NCI-H1694 treated with DMSO at 0.1 percent for 48 hours (cell line): ENCODE results near the gene NBEA.
"Not testable (repeated sequence)": the region's sequence is repeated elsewhere in the genome, so short reads cannot be mapped to it uniquely, and the experiment has no call there.

Experiments
- DNase-seq: peaks from one replicate; lab custom pipeline; 2025; lab: John Stamatoyannopoulos, UW

NBEA gene

DNA sequence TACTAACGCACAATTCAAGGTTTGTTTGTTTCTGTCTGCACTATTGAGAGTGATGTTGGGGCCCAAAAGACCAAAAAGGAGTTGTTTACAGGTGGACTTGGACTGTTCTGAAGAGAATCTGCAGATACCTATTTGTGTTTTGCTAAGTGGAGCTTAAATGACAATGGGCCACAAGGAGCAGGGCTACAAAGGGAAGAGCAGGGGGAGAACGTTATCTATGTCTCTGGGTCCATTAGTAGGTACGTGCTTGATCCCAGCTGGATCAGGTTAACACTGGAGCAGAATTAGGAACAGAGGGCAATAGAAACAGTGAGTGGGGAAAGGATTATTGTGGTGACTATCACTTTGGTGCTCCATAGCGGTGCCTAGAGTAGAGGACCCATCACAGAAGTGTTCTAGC is 22.5 kb downstream of the NBEA start:
- DNase-seq = no peak

DNA sequence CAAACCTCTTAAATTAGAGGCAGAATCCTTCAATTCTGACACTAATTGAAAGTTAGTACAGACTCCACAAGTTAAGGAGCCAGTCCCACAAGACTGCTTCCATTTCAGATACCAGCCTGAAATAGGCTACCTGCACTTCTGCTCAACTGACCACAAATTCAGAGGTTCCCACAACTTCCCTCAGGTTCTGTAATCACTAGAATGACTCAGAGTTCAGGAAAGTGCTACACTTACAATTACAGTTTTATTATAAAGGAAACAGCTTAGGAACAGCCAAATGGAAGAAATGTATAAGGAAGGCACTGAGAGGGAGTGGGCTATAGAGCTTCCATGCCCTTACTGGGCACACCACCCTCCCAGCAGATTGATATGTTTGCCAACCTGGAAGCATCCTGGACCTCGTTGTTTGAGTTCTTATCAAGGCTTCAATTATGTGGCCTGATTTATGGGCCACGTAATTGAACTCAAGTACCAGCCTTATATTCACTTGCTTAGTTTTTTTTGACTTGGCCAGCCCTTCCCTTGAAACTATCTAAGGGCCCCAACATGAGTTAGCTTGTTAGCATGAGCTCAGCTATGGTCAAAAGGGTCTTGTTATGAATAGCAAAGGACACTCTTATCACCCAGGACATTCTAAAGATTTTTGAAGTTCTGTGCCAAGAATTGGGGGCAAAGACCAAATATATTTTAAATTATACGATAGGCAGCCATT is 25.9 kb downstream of the NBEA start:
- no peak for DNase-seq

DNA sequence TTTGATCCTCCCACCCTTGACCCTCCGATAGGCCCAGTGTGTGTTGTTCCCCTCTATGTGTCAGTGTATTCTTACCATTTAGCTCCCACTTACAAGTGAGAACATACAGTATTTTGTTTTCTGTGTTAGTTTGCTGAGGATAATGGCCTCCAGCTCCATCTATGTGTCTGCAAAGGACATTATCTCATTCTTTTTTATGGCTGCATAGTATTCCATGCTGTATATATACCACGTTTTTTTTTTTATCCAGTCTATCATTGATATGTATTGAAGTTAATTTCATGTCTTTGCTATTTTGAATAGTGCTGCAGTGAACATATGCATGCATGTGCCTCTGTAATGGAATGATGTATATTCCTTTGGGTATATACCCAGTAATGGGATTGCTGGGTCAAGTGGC is 27.5 kb downstream of the NBEA start:
- not testable (repeated sequence) for DNase-seq

DNA sequence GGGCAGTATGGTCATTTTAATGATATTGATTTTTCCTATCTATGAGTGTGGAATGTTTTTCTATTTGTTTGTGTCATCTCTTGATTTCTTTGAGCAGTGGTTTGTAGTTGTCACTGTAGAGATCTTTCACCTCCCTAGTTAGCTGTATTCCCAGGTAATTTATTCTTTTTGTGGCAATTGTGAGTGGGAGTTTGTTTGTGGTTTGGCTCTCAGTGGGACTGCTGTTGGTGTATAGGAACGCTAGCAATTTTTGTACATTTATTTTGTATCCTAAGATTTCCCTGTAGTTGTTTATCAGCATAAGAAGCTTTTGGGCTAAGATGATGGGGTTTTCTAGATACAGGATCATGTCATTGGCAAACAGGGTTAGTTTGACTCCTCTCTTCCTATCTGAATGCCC is 28.9 kb downstream of the NBEA start:
- no peak for DNase-seq

DNA sequence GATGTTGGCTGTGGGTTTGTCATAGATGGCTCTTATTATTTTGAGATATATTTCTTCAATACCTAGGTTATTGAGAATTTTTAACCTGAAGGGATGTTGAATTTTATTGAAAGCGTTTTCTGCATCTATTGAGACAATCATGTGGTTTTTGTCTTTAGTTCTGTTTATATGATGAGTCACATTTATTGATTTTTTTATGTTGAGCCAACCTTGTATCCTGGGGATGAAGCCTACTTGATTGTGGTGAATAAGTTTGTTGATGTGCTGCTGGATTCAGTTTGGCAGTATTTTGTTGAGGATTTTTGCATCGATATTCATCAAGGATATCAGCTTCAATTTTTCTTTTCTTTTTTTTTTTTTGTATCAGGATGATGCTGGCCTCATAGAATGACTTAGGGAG is 29.4 kb downstream of the NBEA start:
- DNase-seq = no peak

DNA sequence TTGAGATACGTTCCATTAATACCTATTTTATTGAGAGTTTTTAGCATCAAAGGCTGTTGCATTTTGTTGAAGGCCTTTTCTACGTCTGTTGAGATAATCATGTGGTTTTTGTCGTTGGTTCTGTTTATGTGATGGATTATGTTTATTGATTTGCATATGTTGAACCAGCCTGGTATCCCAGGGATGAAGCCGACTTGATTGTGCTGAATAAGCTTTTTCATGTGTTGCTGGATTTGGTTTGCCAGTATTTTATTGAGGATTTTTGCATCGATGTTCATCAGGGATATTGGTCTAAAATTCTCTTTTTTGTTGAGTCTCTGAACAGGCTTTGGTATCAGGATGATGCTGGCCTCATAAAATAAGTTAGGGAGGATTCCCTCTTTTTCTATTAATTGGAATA is 43.1 kb downstream of the NBEA start:
- not testable (repeated sequence) for DNase-seq

DNA sequence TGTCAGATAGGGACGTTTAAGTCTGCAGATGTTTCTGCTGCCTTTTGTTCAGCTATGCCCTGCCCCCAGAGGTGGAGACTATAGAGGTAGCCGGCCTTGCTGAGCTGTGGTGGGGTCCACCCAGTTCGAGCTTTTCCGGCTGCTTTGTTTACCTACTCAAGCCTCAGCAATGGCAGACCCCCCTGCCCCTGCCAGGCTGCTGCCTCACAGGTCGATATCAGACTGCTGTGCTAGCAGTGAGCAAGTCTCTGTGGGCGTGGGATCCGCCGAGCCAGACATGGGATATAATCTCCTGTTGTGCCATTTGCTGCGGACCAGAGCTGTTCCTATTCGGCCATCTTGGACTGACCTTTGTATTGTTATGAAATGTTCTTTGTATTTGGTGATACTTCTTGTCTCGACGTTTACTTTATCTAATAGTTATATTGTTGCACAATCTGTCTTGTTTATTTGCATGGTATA is 46.3 kb downstream of the NBEA start:
- DNase-seq = no peak

DNA sequence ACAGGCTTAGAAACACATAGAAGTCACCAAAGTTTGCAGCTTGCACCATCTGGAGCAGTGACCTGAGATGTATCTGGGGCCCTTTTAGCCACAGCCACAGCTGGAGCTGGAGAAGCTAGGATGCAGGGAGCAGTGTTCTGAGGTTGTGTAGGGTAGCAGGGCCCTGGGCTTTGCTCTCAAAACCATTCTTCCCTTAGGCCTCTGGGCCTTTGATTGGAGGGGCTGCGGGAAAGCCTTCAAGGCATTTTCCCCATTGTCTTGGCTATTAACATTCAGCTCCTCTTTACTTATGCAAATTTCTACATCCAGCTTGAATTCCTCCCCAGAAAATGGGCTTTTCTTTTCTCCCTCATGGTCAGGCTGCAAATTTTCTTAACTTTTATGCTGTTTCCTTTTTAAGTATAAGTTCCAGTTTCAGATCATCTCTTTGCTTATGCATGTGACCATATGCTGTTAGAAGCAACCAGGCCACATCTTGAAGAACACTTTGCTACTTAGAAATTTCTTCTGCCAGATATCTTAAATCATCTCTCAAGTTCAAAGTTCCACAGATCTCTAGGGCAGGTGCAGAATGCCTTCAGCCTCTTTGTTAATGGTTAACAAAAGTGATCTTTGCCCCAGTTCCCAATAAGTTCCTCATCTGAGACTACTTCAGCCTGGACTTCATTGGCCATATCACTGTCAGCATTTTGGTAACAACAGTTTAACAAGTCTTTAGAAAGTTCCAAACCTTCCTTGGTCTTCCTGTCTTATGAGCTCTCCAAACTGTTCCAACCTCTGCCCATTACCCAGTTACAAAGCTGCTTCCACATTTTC is 48.5 kb downstream of the NBEA start:
- DNase-seq = no peak

DNA sequence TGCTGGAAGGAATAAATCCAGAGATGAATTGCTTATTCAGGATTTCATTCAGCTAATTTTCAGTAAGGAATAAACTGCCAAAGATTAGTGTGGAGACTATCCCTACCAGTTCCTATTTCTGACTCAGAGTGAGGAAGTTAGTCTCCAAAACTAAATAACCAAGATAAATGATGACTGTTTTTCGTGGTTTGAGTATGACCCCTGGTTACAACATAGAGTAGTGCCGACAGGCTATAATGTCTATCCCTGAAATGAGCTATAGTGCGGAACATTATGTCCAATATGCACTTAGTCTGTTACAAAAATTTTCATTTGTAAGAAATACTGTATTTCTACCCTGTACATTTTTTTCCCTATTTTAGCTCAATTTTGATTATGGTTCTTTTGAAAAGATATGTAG is 51.4 kb downstream of the NBEA start:
- DNase-seq = no peak

DNA sequence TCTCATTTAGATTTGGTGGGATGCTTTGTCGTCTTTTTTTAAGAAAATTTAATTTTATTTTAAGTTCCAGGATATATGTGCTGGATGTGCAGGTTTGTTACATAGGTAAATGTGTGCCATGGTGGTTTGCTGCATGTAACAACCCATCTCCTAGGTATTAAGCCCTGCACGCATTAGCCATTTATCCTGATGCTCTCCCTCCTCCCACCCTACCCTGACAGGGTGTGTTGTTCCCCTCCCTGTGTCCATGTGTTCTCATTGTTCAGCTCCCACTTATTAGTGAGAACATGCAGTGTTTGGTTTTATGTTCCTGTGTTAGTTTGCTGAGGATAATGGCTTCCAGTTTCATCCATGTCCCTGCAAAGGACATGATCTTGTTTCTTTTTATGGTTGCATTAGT is 61.7 kb downstream of the NBEA start:
- not testable (repeated sequence) for DNase-seq

DNA sequence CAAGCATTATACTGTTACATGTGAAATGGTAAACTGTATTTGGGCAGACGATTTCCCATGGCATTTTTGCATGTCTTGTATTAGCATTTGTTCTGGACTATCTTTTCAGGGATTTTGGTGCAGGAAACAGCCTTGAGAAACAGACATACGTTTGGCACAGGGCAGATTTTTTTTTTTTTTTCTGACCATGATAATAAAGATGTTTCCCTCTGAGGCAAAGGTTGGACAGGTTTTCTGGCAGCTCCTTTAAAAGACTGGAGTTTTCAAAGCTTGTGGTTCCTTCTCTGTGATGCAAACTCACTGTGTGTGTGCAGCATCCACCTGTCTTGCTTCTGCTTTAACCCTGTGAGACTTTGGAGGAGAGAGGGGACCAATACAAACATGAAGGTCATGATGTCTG is 63.0 kb downstream of the NBEA start:
- DNase-seq = no peak

DNA sequence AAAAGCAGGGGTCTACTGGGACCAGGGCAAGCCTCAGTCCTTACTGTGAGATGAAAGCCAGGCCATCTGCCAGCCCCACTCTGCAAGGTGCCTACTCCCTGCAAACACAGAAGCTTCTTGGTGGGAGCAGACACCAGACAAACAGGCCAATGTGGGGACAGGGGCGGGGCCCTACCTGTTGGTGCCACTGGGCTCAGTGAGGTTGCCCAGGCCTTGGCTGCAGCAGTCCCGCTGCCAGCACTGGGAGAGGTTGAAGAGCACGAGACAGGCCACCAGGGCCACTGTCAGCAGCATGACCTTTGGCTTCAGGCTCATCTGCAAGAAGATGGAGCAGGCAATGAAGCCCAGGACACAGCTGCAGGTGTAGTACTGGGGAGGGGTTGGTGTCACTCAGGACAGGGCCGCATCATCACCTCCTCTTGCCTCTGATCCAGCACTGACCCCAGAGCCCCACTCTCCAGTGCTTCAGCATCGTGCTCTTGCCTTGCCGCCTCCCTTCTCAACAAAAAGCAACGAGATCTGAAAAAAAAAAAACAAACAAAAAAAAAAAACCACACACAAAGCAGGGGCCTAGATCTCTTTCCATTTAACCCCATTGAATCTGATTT is 72.6 kb downstream of the NBEA start:
- no peak for DNase-seq

DNA sequence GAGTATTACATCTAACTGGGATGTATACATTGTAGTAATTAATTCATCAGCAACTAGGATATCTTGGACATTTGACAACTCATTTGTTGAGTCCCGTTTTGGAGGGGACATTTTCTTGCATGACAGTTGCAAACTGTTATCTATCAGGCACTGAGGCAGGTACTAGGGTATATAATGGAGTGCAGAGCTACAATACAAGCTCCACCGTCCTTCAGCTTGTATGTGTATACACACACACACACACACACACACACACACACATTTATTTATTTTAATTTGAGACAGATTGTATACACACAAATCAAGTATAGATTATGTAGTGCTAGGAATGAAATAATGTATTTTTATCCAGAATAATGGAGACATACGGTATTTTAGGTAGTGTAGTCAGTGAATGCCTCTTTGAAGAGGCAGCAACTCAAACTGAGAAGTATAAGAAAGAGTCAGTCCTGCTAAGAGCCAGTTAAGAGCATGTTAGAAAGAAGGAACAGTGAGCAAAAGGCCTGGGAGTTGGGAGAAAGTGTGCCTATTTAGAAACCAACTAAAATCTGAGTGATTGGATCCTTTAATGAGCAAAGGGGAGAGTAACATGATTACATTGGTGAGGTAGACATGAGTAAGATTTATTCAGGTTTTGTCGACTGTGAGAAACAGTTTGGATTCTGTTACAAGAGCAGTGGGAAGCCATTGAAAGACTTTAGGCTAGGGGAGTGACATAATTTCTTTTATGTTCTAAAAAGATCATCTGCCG is 74.5 kb downstream of the NBEA start:
- DNase-seq = no peak

DNA sequence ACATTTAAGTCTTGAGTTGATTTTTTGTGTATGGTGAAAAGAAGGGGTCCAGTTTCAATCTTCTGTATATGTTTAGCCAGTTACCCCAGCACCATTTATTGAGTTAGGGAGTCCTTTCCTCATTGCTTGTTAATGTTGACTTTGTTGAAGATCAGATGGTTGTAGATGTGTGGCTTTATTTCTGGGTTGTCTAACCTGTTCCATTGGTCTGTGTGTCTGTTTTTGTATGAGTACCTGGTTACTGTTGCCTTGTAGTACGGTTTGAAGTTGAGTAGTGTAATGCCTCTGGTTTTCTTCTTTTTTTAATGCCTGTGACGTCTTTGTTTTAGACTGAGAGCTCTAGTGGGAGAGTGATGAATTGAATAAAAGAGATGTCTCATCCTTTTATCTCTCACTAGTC is 83.2 kb downstream of the NBEA start:
- DNase-seq = no peak

DNA sequence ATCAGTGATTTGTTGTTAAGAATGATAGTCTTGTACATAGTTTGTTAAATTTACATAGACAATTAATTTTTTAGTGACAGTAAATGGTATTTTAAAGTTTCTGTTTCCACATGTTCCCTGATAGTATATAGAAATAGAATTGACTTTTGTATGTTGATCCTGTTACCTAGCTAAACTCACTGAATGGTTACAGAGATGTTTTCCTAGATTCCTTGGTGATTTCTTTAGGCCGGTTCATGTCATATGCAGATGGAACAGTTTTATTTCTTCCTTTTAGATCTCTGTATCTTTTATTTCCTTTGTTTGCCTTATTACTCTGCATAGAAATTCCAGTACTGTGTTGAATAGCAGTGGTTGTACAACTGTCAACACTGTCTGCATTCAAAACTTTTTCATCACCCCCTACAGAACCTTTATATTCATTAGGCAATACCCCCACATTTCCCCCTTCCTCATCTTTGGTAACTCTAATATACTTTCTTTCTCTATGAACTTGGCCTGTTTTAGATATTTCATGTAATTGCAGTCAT is 86.3 kb downstream of the NBEA start:
- no peak for DNase-seq

DNA sequence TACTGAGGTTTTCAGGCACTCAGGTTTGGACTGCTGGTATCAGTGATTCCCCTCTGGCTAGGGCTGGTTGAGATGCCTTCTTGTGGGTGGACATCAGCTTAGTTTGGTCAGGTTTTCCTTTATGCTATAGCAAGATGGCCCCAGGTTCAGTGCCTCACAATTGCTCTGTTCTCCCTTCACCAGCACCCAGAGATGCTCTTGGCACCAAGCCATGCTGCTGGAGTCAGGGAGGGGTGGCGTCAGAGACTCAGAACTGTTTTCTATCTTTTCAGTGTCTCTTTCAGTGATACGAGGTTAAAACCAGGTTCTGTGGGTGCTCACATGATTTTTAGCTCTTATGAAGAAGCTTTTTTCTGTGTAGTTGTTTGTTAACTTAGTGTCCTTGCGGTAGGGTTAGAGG is 96.9 kb downstream of the NBEA start:
- DNase-seq = no peak

DNA sequence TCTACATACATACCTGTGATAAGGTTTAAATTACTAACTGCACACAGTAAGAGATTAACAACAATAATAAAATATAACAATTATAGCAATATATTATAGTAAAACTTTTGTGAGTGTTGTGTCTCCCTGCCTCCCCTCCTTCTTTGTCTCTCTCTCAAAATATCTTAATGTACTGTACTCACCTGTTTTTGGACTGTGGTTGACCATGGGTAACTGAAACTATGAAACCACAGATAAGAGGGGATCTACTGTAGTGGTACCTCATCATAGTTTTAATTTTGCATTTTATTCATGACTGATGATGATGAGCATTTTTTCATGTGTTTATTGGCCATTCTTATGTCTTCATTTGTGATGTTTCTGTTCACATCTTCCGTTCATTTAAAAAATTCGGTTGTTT is 104.5 kb downstream of the NBEA start:
- DNase-seq = no peak

DNA sequence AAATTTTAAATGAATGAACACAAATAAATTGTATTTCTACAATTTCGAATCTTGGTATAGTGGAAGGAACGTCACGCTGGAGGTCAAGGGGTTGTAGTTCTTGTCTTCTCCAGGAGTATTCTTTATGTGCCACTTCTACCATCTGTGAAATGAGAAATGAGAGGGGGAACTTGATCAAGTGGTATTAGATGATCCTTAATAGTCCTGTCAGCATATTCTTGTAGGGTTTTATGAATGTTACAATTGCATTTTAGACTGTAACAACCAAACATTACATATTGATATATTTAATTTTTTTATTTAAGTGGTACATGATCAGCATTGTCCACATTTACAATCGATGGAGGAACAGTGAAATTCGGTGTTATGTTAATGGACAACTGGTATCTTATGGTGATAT is 113.6 kb downstream of the NBEA start:
- no peak for DNase-seq

DNA sequence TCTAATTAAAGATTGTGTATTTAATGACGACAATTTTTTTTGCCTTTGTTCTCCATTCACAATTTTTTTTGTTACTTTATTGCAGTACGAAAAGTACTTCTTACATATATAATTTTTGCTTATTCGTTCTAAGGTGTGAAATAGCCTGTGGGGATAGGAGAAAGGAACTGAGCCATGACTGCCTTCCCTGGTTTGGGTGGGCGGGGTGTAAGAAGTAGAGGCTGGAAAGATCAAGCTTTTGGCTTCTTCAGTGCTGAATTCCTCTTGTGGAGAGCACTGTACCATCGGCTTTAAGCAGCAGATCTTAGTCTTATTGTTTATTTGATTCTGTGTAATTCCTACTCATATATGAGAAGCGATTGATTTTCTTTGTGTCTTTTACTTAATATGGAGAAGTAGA is 115.8 kb downstream of the NBEA start:
- no peak for DNase-seq

DNA sequence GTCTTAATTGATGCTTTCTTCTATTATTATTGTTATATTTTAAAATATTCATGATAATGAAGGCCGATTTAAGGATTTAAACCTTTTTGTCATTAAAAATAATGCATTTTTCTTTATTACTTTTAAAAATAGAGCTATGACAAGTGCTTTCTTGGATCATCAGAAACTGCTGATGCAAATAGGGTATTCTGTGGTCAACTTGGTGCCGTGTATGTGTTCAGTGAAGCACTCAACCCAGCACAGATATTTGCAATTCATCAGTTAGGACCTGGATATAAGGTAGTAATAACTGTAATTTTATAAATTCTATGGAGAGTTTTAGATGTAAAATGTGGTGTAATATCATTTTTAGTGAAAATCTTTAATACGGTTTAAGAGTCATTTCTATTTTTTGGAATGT is 116.5 kb downstream of the NBEA start:
- DNase-seq = not testable (repeated sequence)

DNA sequence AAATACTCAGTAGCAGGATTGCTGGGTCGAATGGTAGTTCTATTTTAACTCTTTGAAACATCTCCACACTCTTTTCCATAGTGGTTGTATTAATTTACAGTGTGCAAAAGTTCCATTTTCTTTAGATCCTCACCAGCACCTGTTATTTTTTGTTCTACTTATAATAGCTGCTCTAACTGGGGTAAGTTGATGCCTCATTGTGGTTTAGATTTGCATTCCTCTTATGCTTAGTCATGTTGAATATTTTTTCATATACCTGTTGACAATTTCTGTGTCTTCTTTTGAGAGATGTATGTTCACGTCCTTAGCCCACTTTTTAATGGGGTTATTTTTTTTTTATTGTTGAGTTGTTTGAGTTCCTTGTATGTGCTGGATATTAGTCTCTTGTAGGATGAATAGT is 144.6 kb downstream of the NBEA start:
- DNase-seq = no peak

DNA sequence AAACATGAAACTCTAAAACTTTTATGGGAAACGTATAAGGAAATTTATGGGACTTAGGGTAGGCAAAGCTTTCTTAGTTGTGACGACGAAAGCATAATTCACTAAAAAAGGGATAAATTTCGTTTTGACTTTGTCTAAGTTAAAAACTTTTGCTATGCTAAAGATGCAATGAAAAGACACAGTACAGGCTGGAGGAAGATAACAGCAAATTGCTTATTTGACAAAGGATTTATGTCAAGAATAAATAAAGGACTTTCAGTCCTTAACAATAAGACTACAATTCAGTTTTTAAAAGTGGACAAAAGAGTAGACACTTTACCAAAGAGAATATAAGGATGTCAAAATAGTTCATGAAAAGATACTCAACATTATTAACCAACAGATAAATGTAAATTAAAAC is 150.2 kb downstream of the NBEA start:
- no peak for DNase-seq
